ENCODE measurements around the gene TPM1. TPM values are rescaled to one million over a fixed set of nuclear protein-coding genes. Genes with fewer than 3 reads are reported as not detected.
A peak's percentile ranks its signal among the peaks of the same experiment; 100 is the strongest.

TPM1 gene
- total RNA-seq, 1 experiment from 2014 or later, result 748 TPM

DNA sequence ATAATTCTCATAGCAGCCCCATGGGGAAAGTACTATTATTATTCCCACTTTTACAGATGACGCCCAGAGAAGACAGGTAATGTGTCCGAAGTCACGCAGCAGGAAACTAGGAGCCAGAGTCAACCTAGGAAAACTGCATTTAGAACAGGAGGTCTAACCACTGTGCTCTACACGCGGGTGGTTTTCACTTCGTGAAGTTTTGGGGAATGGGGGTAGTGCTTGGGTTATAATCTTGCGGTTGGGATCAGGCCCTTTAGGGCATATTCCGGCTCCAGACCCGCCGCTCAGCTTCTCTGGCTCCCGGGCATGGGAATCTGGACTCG is 5.2 kb downstream of the TPM1 start:
- no CpG with 5 or more reads among the region's 12 CpGs for WGBS (ENCODE audit: extremely low coverage, insufficient read length, low lambda C conversion rate)
- H3K27ac Mint-ChIP-seq, result peak overlapping the region; percentile 89 to 95 (median 95)

More for the DNA sequence above, 5.2 kb downstream of the TPM1 start:
- peaks cover 1% of the 10 kb centered on the region for H3K27me3 Mint-ChIP-seq (ENCODE audit: low read depth)
- Histone ChIP-seq H3K14ac (ENCODE audit: insufficient read depth, low read length) (no peak overlapping the region), H2AFZ (ENCODE audit: low read length) (no peak overlapping the region), H3K27me3 (ENCODE audit: insufficient read depth, low read length) (no peaks in the 10 kb centered on the region), H2BK20ac (ENCODE audit: low read depth, low read length, poor library complexity, severe bottlenecking) (no peak overlapping the region), H3K9me3 (ENCODE audit: control insufficient read depth, low read depth, low read length) (no peaks in the 10 kb centered on the region), H3K4ac (ENCODE audit: low read depth, low read length) (no peak overlapping the region), H2BK12ac (ENCODE audit: insufficient read length, low read depth, low read length) (no peak overlapping the region), H4K20me1 (ENCODE audit: control insufficient read depth, insufficient read depth, insufficient read length) (no peaks in the 10 kb centered on the region), H4K91ac (ENCODE audit: insufficient read length, low read depth, low read length) (no peak overlapping the region), H2BK5ac (ENCODE audit: insufficient read length, low read length) (no peak overlapping the region), H3K79me1 (ENCODE audit: insufficient read depth, low read depth, low read length, poor library complexity, severe bottlenecking) (no peaks in the 10 kb centered on the region), H2AK5ac (ENCODE audit: insufficient read length, low read length) (no peak overlapping the region), H2BK15ac (ENCODE audit: low read depth, low read length) (no peak overlapping the region), H2BK120ac (ENCODE audit: low read depth, low read length, poor library complexity, severe bottlenecking) (no peak overlapping the region), H3K9ac (ENCODE audit: extremely low read depth, insufficient read length, low read length) (no peak overlapping the region), H3K23ac (ENCODE audit: insufficient read length, low read depth, low read length) (no peak overlapping the region), H3K27ac (ENCODE audit: insufficient read length, low read depth, low read length) (peak overlapping the region; percentile 28), H3K79me2 (ENCODE audit: insufficient read depth, low read length) (peaks cover 13% of the 10 kb centered on the region; the same call in 1 of the 2 replicates), H4K8ac (replicated peaks; ENCODE audit: insufficient read length, low read depth, low read length) (no peak overlapping the region), H3K18ac (ENCODE audit: insufficient read length, low read depth, low read length) (no peak overlapping the region), H4K5ac (ENCODE audit: insufficient read length, low read depth, low read length) (no peak overlapping the region), H3K56ac (ENCODE audit: insufficient read length, low read depth, low read length) (no peak overlapping the region), H3K4me2 (ENCODE audit: insufficient read depth, insufficient read length, low read length) (peak overlapping the region; percentile 41), H3K23me2 (ENCODE audit: insufficient read length, low read depth, low read length, poor library complexity, severe bottlenecking) (peaks cover 22% of the 10 kb centered on the region), H3K4me1 (ENCODE audit: insufficient read depth, low read length) (peaks cover 7% of the 10 kb centered on the region), H3T11ph (ENCODE audit: low read length) (no peak overlapping the region)
- no peak for DNase-seq
- peaks cover 0 to 4% of the 10 kb centered on the region in 2 experiments; a peak in 1 of 5 replicates for H3K9me3 Mint-ChIP-seq
- TF ChIP-seq, protein P1, sequence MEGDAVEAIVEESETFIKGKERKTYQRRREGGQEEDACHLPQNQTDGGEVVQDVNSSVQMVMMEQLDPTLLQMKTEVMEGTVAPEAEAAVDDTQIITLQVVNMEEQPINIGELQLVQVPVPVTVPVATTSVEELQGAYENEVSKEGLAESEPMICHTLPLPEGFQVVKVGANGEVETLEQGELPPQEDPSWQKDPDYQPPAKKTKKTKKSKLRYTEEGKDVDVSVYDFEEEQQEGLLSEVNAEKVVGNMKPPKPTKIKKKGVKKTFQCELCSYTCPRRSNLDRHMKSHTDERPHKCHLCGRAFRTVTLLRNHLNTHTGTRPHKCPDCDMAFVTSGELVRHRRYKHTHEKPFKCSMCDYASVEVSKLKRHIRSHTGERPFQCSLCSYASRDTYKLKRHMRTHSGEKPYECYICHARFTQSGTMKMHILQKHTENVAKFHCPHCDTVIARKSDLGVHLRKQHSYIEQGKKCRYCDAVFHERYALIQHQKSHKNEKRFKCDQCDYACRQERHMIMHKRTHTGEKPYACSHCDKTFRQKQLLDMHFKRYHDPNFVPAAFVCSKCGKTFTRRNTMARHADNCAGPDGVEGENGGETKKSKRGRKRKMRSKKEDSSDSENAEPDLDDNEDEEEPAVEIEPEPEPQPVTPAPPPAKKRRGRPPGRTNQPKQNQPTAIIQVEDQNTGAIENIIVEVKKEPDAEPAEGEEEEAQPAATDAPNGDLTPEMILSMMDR (conservative IDR thresholded peaks at IDR 0.05), result no peak
- H3K4me3 Mint-ChIP-seq, result peak overlapping the region; percentile 82 to 83
- peaks cover 30 to 88% (median 78%) of the 10 kb centered on the region in 3 experiments for H3K36me3 Mint-ChIP-seq (ENCODE audit: insufficient read depth in 1 of 3, low read depth in 3 of 3)
- H3K4me1 Mint-ChIP-seq, result peaks cover 75 to 78% of the 10 kb centered on the region in 2 experiments

Data from H9 (cell line).